Measurements from ENCODE around the gene C11orf97. TPM values are rescaled to one million over a fixed set of nuclear protein-coding genes. Genes with fewer than 3 reads are reported as not detected.
A peak's percentile ranks its signal among the peaks of the same experiment; 100 is the strongest.
"Not testable (repeated sequence)": the region's sequence is repeated elsewhere in the genome, so short reads cannot be mapped to it uniquely, and the experiment has no call there.

The C11orf97 gene
- total RNA-seq, 5 donors from 2014 or later (not counting 1 experiment from before 2014, with no cell fraction given) = not detected

DNA sequence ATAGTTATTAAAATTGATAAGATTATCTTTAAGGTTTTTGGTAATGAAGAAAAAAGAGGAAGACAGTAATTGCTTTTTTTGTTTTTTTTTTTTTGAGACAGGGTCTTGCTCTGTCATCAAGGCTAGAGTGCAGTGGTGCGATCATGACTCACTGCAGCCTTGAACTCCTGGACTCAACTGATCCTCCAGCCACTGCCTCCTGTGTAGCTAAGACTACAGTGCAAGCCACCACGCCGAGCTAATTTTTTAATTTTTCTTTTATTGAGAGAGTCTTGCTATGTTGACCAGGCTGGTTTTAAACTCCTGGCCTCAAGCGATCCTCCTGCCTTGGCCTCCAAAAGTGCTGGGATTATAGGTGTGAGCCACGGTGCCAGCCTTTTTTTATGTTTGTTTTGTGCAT, 5.7 kb upstream of the C11orf97 start:
- H3K27ac ChIP-seq (ENCODE audit: low read length); H3K9me3 Mint-ChIP-seq; H3K27ac Mint-ChIP-seq; H3K27me3 ChIP-seq (replicated peaks in 1 of 2; ENCODE audit: control insufficient read depth in 2 of 2, extremely low read depth in 1 of 2, insufficient read depth in 2 of 2, low read length in 1 of 2); H3K9me3 ChIP-seq; H3K4me1 Mint-ChIP-seq; ATAC-seq (replicated peaks in 1 of 4); POLR2A ChIA-PET; H3K4me1 ChIP-seq (ENCODE audit: control insufficient read depth in 1 of 2, extremely low read depth in 1 of 2, insufficient read depth in 2 of 2, low read length in 2 of 2); H3K4me3 Mint-ChIP-seq; DNase-seq; H3K36me3 ChIP-seq (ENCODE audit: control insufficient read depth in 2 of 2, extremely low read depth in 1 of 2, insufficient read depth in 1 of 2, low read length in 1 of 2); H3K4me3 ChIP-seq (ENCODE audit: control insufficient read depth in 1 of 2, extremely low read depth in 1 of 2, low read length in 1 of 2); H3K36me3 Mint-ChIP-seq: not testable (repeated sequence)
- CTCF ChIA-PET = interaction anchor here (0.6 to 4.7 kb wide), 5 partner anchors 9 to 619 kb away, joined by 3 to 34 read pairs (median 3); no protein-coding TSS in a partner anchor
- peaks cover 8 to 13% of the 10 kb centered on the region in 2 donors for H3K27me3 Mint-ChIP-seq
- WGBS (ENCODE audit: insufficient coverage) = no CpG with 5 or more reads among the region's 5 CpGs

GRCh38 chr11:94507485-94507884, 4.8 kb upstream of the C11orf97 start:
- peaks cover 6 to 10% (median 8%) of the 10 kb centered on the region in 3 donors for H3K4me1 Mint-ChIP-seq
- H3K4me3 ChIP-seq (ENCODE audit: control insufficient read depth in 1 of 2, extremely low read depth in 1 of 2, low read length in 1 of 2) = no peak overlapping the region
- peaks cover 4% of the 10 kb centered on the region for H3K36me3 Mint-ChIP-seq
- ATAC-seq (replicated peaks in 1 of 4) = no peak
- H3K9me3 ChIP-seq = no peaks in the 10 kb centered on the region
- peaks cover 0 to 6% of the 10 kb centered on the region in 2 experiments for H3K27me3 ChIP-seq (replicated peaks in 1 of 2; ENCODE audit: control insufficient read depth in 2 of 2, extremely low read depth in 1 of 2, insufficient read depth in 2 of 2, low read length in 1 of 2)
- H3K4me1 ChIP-seq (ENCODE audit: control insufficient read depth in 1 of 2, extremely low read depth in 1 of 2, insufficient read depth in 2 of 2, low read length in 2 of 2) = peaks cover 0 to 7% of the 10 kb centered on the region in 2 experiments
- WGBS (ENCODE audit: insufficient coverage) = no CpG with 5 or more reads among the region's 4 CpGs
- peaks cover 11 to 21% of the 10 kb centered on the region in 2 donors for H3K27me3 Mint-ChIP-seq
- H3K27ac ChIP-seq (ENCODE audit: low read length) = no peak overlapping the region
- no peak for DNase-seq
- ChIA-PET POLR2A (no interaction called here), CTCF (interaction anchor here (1.6 to 4.7 kb wide), 3 partner anchors 9 to 611 kb away, joined by 4 to 34 read pairs (median 4); no protein-coding TSS in a partner anchor)
- H3K27ac Mint-ChIP-seq = no peak overlapping the region
- no peaks in the 10 kb centered on the region for H3K9me3 Mint-ChIP-seq
- no peaks in the 10 kb centered on the region for H3K36me3 ChIP-seq (ENCODE audit: control insufficient read depth in 2 of 2, extremely low read depth in 1 of 2, insufficient read depth in 1 of 2, low read length in 1 of 2)
- H3K4me3 Mint-ChIP-seq = no peak overlapping the region

- H3K4me1 Mint-ChIP-seq = peaks cover 13 to 17% (median 14%) of the 10 kb centered on the region in 3 donors
- H3K9me3 Mint-ChIP-seq = no peaks in the 10 kb centered on the region
- Histone ChIP-seq H3K4me1 (ENCODE audit: control insufficient read depth in 1 of 2, extremely low read depth in 1 of 2, insufficient read depth in 2 of 2, low read length in 2 of 2) (peaks cover 0 to 11% of the 10 kb centered on the region in 2 experiments), H3K9me3 (no peaks in the 10 kb centered on the region), H3K27ac (ENCODE audit: low read length) (no peak overlapping the region), H3K27me3 (replicated peaks in 1 of 2; ENCODE audit: control insufficient read depth in 2 of 2, extremely low read depth in 1 of 2, insufficient read depth in 2 of 2, low read length in 1 of 2) (peaks cover 0 to 6% of the 10 kb centered on the region in 2 experiments), H3K36me3 (ENCODE audit: control insufficient read depth in 2 of 2, extremely low read depth in 1 of 2, insufficient read depth in 1 of 2, low read length in 1 of 2) (no peaks in the 10 kb centered on the region), H3K4me3 (ENCODE audit: control insufficient read depth in 1 of 2, extremely low read depth in 1 of 2, low read length in 1 of 2) (no peak overlapping the region)
- H3K4me3 Mint-ChIP-seq = peak overlapping the region; percentile 4 to 78 (median 68)
- POLR2A ChIA-PET = no interaction called here
- no peaks in the 10 kb centered on the region for H3K36me3 Mint-ChIP-seq
- no CpG with 5 or more reads among the region's 2 CpGs for WGBS (ENCODE audit: insufficient coverage)
- CTCF ChIA-PET = no interaction called here
- H3K27ac Mint-ChIP-seq = no peak overlapping the region
- DNase-seq = no peak
- H3K27me3 Mint-ChIP-seq = peaks cover 20 to 39% of the 10 kb centered on the region in 2 donors
- ATAC-seq (replicated peaks in 1 of 4) = peak in 3 of 4 experiments; percentile 17 to 43 (median 22)
Observed at GRCh38 chr11:94513091-94513490, 830 bp downstream of the C11orf97 start.

GRCh38 chr11:94515398-94515797, 3.1 kb downstream of the C11orf97 start:
- Mint-ChIP-seq H3K27ac (no peak overlapping the region), H3K27me3 (peaks cover 18 to 35% of the 10 kb centered on the region in 2 donors), H3K9me3 (no peaks in the 10 kb centered on the region), H3K4me3 (no peak overlapping the region), H3K4me1 (peaks cover 13 to 17% (median 14%) of the 10 kb centered on the region in 3 donors), H3K36me3 (no peaks in the 10 kb centered on the region)
- no peaks in the 10 kb centered on the region for H3K9me3 ChIP-seq
- H3K27me3 ChIP-seq (replicated peaks in 1 of 2; ENCODE audit: control insufficient read depth in 2 of 2, extremely low read depth in 1 of 2, insufficient read depth in 2 of 2, low read length in 1 of 2) = peaks cover 0 to 6% of the 10 kb centered on the region in 2 experiments
- no CpG with 5 or more reads among the region's 2 CpGs for WGBS (ENCODE audit: insufficient coverage)
- H3K4me1 ChIP-seq (ENCODE audit: control insufficient read depth in 1 of 2, extremely low read depth in 1 of 2, insufficient read depth in 2 of 2, low read length in 2 of 2) = peaks cover 0 to 11% of the 10 kb centered on the region in 2 experiments
- ATAC-seq (replicated peaks in 1 of 4) = no peak
- no peaks in the 10 kb centered on the region for H3K36me3 ChIP-seq (ENCODE audit: control insufficient read depth in 2 of 2, extremely low read depth in 1 of 2, insufficient read depth in 1 of 2, low read length in 1 of 2)
- no peak overlapping the region for H3K27ac ChIP-seq (ENCODE audit: low read length)
- DNase-seq = no peak
- no peak overlapping the region for H3K4me3 ChIP-seq (ENCODE audit: control insufficient read depth in 1 of 2, extremely low read depth in 1 of 2, low read length in 1 of 2)
- ChIA-PET POLR2A (interaction anchor here in 1 of 2 donors (0.7 kb wide), 1 partner anchor 543 kb away, joined by 19 read pairs; no protein-coding TSS in a partner anchor), CTCF (interaction anchor here (0.6 to 1.5 kb wide), 5 partner anchors 9 to 1910 kb away, joined by 3 to 8 read pairs (median 3); no protein-coding TSS in a partner anchor)

DNA sequence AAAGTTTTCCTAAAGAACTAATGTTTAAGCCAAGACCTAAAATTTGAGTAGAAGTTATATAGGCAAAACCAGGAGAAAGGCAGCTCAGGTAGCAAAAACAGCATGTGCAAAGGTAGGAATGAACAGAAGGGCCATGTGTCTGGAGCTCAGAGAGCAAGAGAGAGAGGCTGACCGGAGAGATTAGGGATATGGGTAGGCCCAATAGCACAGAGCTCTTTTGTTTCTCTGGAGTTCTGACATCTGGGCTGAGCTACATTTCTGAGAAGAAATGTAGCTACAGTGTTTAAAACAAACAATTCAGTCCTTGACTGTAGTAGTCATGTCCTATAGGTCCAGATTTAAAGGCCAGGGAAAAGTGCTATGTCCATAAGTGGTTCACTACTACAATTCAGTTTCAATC, 4.5 kb downstream of the C11orf97 start:
- DNase-seq = no peak
- H3K4me3 Mint-ChIP-seq = no peak overlapping the region
- ATAC-seq (replicated peaks in 1 of 4) = no peak
- H3K27ac Mint-ChIP-seq = no peak overlapping the region
- peaks cover 13 to 24% of the 10 kb centered on the region in 2 donors for H3K27me3 Mint-ChIP-seq
- peaks cover 0 to 6% of the 10 kb centered on the region in 2 experiments for H3K27me3 ChIP-seq (replicated peaks in 1 of 2; ENCODE audit: control insufficient read depth in 2 of 2, extremely low read depth in 1 of 2, insufficient read depth in 2 of 2, low read length in 1 of 2)
- no peak overlapping the region for H3K27ac ChIP-seq (ENCODE audit: low read length)
- ChIA-PET CTCF (interaction anchor here (0.6 to 1.7 kb wide), 11 partner anchors 9 to 1275 kb away, joined by 3 to 11 read pairs (median 4); no protein-coding TSS in a partner anchor), POLR2A (no interaction called here)
- H3K4me3 ChIP-seq (ENCODE audit: control insufficient read depth in 1 of 2, extremely low read depth in 1 of 2, low read length in 1 of 2) = no peak overlapping the region
- H3K36me3 ChIP-seq (ENCODE audit: control insufficient read depth in 2 of 2, extremely low read depth in 1 of 2, insufficient read depth in 1 of 2, low read length in 1 of 2) = no peaks in the 10 kb centered on the region
- H3K4me1 Mint-ChIP-seq = peaks cover 13 to 15% (median 14%) of the 10 kb centered on the region in 3 donors
- no peaks in the 10 kb centered on the region for H3K36me3 Mint-ChIP-seq
- 44% methylated on average over 1 of the region's 1 CpG for WGBS (ENCODE audit: insufficient coverage)
- H3K9me3 Mint-ChIP-seq = no peaks in the 10 kb centered on the region
- no peaks in the 10 kb centered on the region for H3K9me3 ChIP-seq
- peaks cover 0 to 11% of the 10 kb centered on the region in 2 experiments for H3K4me1 ChIP-seq (ENCODE audit: control insufficient read depth in 1 of 2, extremely low read depth in 1 of 2, insufficient read depth in 2 of 2, low read length in 2 of 2)

DNA sequence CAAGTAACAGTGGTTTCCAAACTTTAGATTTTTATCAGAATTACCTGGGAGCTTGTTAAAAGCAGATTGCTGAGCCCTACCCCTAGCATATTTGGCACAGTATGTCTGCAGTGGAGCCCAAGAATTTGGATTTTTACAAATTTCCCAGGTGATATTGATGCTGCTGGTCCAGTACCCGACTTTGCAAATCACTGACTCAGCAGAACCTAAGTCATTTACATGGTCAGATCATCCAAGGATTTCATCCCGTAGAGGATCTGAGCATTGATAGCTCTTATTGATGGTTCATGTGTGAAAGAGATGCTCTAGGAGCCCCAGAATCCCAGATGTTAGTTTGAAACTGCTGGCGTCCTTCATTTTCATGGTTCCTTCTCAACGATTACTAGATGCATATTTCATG, 6.0 kb downstream of the C11orf97 start:
- Histone ChIP-seq H3K9me3 (no peaks in the 10 kb centered on the region), H3K27me3 (replicated peaks in 1 of 2; ENCODE audit: control insufficient read depth in 2 of 2, extremely low read depth in 1 of 2, insufficient read depth in 2 of 2, low read length in 1 of 2) (no peaks in the 10 kb centered on the region), H3K27ac (ENCODE audit: low read length) (no peak overlapping the region), H3K4me1 (ENCODE audit: control insufficient read depth in 1 of 2, extremely low read depth in 1 of 2, insufficient read depth in 2 of 2, low read length in 2 of 2) (no peaks in the 10 kb centered on the region), H3K4me3 (ENCODE audit: control insufficient read depth in 1 of 2, extremely low read depth in 1 of 2, low read length in 1 of 2) (no peak overlapping the region), H3K36me3 (ENCODE audit: control insufficient read depth in 2 of 2, extremely low read depth in 1 of 2, insufficient read depth in 1 of 2, low read length in 1 of 2) (no peaks in the 10 kb centered on the region)
- Mint-ChIP-seq H3K27me3 (peaks cover 10 to 22% of the 10 kb centered on the region in 2 donors), H3K36me3 (no peaks in the 10 kb centered on the region), H3K9me3 (no peaks in the 10 kb centered on the region), H3K4me1 (peaks cover 0 to 2% (median 0%) of the 10 kb centered on the region in 3 donors), H3K4me3 (no peak overlapping the region), H3K27ac (no peak overlapping the region)
- DNase-seq (no peak), ATAC-seq (replicated peaks in 1 of 4) (no peak)
- ChIA-PET CTCF (interaction anchor here (0.7 to 1.1 kb wide), 3 partner anchors 8 to 85 kb away, joined by 3 to 14 read pairs (median 3); no protein-coding TSS in a partner anchor), POLR2A (no interaction called here)
- WGBS (ENCODE audit: insufficient coverage) = no CpG with 5 or more reads among the region's 4 CpGs

All from T-cell (primary cell).